Amygdala (tissue), 56 donors: ENCODE results near the gene SLC25A28.

Source experiments
- DNase-seq, 56 donors: peaks; one replicate each; lab custom pipeline; 2025; lab: John Stamatoyannopoulos, UW

SLC25A28 gene

DNA sequence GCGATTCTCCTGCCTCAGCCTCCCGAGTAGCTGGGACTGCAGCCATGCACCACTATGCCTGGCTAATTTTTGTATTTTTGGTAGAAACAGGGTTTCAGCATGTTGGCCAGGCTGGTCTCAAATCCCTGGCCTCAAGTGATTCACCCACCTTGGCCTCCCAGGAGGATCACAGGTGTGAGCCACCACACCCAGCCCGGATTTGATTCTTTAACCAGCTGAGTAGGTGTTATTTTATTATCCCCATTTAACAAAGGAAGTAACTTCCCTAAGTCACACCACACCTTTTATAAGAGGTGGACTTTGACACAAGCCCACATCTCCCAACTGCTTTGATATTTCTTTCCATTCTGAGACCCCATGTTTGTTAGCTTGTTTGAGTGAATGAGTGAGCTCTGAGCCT, 25.0 kb downstream of the SLC25A28 start:
- no peak for DNase-seq

DNA sequence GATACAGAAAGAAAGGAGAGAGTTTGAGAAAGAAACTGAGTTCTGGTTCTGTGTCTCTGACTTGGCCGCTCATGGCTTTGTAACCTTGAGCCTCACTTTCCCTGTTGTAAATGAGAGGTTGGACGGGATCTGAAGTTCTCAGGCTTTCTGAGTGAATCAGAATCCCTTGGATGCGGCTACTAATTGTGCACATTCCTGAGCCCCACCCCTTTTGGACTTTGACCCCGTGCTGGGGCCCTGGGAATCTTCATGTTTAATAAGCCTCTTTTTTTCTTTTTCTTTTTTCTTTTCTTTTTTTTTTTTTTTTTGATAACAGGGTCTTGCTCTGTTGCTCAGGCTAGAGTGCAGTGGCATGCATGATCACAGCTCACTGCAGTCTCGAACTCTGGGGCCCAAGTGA, 26.9 kb downstream of the SLC25A28 start:
- no peak for DNase-seq

DNA sequence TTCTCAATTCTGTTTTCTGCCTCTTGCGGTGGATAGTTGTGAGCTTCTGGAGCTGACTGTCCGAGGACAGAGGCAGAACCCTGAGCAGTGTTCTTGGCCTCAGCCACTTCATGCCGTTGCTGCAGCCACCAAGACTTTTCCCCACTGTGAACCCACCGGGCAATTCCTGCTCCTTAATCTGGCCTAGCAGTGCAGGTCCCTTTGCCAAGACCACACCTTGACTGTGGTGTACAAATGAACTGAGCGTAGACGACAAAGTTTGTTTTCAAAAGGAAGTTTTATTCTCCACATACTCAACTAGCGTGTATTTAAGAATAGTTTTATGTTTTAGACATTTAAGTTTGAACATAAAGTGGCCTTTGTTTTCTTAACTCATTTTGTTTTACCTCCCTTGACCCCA, 29.4 kb downstream of the SLC25A28 start:
- DNase-seq: no peak

DNA sequence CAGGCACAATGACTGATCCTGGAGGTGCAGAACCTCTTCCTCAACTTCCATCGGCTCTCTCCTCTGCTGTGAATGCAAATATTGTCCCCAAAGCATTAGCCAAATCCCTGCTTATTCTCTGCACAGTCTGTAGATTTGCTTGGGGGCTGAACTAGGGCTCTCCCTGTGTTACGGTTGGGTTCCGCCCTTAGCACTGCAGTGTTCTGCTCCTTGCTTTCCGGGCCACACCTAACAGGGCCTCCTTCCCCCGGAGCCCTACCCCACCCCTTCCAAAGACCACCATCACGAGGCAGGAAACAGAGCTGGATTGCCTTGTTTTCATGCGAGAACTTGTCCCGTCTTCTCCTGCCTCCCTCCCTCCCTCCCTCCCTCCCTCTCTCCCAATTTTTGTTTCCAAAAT, 36.6 kb downstream of the SLC25A28 start:
- DNase-seq: no peak

DNA sequence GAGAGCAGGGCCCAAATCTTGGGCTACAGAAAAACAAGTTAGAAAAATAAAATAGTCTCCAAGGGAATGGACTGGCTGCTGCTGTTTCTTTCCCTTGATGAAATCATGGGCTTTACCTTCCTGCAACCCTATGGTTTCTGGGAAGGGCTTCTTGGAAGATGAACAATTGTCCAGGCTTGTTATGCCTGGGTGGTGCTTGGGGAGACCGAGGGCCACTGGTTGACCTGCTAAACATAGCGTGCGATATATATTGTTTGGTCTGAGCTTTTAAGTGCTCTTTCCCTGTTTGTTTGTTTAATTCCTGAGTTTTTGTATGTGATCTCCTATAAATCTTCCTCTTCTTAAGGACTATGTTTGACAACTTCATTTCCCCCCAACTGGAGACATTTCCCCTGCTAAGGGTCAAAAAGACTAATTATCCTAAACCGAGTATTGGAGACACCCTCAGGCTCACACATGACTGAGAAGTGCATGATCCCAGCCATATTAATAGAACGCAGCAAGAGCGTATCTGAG, 37.9 kb downstream of the SLC25A28 start:
- no peak for DNase-seq

DNA sequence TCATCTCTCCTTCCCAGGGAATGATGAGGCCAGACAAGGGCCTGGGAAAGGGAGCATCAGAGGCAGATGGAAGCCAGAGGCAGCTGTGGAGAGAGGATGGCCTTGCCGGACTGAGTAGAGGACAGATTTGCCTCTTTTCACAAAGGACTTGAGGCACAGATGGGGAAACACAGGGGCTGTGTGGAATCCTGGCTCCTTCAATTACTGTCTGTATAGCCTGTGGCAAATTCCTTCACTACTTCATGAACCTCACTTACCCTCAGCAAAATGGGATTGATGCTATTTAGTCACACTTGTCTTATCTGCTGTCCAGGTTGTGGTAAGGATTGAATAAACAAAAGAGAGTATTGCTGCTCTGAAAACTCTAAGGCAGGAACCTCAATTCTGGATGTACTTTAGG, 40.3 kb downstream of the SLC25A28 start:
- no peak for DNase-seq

DNA sequence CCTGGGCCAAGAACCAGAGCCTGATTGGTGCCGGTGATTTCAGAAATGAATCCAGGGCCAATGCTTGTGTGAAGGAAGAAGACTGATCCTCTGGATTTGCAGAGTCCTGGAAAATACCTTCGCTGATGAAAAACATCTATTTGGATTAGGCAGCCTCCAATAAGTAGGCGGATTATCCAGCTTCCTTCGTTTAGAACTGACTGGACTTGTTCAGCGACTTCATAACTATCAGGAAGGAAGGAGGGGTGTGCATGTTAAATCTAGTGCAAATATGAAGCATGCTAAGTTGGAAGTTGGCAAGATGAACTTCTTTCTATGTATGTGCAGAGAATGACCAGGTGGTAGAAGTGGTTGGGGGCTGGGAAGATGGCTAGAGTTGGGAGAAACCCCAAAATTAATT, 46.4 kb downstream of the SLC25A28 start:
- DNase-seq: no peak

DNA sequence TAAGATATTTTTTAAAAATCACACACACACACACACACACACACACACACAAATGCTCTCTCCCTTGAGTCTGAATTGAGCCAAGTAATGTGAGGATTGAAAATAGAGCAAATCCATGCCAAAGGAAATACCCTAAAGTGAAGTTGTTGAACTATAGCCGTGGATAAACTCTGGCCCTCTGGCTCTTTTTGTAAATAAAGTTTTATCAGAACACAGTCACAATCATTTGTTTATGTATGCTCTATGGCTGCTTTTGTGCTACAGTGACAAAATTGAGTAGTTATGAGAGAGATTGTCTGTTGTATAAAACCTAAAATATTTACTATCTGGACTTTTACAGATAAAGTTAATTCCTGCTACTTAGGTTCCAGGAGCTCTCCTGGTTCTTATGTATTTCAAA, 48.4 kb downstream of the SLC25A28 start:
- no peak for DNase-seq

DNA sequence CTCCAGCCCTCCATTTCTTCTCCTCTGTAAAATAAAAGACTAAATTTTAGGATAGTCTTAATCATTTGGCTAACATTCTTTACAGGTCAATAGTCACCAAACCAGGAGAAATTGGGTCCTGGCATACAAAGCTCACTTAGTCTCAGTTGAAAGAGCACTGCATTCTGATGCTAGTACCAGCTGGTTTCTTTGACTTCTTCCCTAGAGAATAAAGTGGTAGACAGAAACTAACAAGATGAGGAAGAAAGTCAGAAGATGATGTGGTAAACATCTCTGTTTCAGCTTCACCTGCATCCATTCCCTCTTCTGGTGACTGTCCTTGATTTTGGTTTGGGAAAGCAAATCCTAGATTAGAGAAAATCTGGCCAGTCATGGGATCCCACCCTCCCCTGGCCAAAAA, 50.3 kb downstream of the SLC25A28 start:
- no peak for DNase-seq

DNA sequence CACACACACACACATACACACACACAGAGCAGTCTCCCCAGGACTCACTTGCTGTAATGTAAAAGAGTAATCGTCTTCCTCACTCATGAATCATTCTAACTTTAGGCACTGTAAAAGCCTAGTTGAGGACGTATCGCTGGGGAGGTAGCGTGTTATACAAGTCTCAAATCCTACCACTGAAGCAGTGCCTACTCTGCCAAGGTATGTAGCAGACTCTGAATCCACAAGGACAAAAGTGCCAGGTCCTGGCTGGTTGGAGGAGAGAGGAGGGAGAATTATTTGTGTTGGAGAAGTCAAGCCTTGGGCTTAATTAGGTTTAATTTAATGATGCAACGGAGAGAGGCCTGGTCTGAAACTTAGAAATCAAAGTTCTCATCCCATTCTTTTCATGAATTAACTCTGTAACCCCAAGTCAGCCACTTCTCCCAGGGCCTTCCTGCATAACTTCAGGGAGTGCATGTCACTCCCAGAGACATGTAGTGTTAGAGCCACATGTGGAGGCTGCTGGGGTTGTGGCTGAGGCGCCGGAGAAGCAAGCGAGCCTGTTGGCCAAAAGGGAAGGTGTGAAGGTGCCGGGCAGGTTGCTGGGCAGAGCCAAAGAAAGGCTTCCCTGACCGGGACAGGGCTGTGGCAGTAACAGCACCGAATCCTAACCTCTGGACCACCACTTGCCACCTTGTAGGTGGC, 50.8 kb downstream of the SLC25A28 start:
- DNase-seq: no peak

DNA sequence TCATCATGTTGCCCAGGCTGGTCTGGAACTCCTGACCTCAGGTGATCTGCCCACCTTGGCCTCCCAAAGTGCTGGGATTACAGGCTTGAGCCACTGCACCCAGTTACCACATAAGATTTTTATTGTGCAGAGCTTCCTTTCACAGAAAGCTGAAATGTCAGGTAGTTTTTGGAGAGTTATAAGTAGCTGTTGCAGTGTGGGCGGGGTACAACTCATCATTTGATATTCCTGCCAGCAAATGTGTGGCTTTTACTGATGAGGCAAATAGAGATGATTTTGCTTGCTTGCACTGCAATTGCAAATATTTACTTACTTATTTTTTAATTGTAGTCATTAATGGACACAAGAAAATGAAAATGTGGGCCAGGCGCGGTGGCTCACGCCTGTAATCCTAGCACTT, 55.1 kb downstream of the SLC25A28 start:
- DNase-seq: peak in 5 of 56 donors; percentile 1 to 17 (median 5)

DNA sequence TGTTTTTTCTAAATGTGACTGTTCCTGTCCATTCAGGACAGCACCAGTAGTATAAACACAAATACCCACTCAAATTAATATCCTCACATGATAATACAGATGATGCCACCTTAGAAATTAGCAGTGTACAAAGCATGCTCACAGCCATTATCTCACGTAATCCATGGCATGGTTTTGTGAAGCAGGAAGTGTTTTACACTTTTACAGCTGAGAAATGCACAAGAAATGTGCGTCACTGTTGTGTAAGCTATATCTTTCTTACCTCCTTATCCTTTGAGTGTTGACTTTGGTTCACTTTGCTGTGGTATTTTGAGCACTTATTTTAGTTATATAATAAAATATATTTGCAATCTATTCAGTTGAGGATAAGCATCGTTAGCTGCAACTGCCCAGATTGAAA, 55.9 kb downstream of the SLC25A28 start:
- no peak for DNase-seq

DNA sequence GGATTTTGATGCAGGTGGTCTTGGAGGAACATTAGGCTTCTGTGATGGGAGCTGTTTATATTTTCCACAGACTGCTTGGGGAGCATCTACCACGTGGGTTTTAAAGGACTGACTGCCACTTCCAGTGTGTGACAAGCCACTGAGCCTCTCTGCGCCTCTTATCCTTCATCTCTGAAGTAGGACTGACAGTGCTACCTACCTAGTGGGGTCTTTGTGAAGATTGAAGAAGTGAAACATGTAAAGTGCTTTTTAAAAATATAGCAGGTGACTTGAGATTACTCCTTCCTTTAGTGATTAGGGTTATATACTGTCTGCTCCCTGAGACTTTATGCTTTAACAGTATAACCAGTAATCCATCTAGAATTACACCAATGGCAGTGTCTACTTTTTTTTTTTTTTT, 57.6 kb downstream of the SLC25A28 start:
- no peak for DNase-seq
